CD4-positive, alpha-beta T cell treated with Interferon gamma for 1 hour (primary cell): ENCODE measurements around the gene PPP2R5A.

ENCODE experiments used
- DNase-seq: peaks from one replicate; pipeline ENCODE4 v3.0.0-alpha.2; 2020

Gene PPP2R5A

DNA sequence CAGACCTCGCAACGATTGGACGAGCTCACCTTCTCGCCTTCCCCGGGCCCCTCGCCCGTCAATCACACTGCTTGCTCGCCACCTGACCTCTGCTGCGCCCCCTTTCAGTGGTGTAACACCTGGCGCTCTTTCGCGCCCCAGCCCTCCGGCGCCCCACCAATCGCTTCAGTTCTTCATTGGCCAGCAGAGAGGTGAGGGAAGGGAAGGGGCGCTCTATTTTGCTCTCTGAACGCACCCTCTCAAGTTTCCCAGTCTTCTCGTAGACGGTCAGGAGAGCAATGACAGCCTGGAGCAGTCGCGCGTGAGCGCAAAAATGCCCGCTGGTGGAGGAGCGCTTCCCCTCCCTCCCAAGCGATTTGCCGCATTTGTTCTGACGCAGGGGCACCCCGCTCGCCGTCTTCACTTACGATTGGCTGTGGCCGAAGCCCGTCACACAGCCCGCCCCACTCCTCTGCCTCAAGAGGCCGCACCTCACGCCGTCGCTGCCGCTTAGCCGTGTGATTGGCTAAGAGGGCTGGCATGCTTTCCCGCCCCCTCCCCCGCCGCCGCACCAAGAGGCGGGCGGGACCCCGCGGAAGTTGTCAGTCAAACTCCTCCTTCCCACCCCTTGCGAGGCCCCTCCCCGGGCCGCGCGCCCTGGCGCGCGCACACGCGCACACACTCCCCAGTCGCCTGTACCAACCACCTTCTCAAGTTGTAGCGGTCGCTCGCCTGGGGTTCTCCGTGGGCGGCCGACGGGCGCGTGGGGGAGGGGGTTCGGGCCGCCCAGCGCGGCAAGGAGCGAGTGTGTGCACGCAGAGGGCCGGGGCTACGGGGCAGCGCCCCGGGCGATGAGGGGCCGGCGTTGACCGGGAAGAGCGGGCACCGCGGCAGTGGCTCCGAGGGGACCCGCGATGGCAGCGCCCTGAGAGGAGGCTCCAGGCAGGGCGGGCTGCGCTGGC, at the start of gene PPP2R5A:
Gene PPP2R5A (plus strand): TSS at position 667 of the 941 bp plus-strand sequence. CDS start 701 bp downstream, outside the sequence.
- DNase-seq, result peak; percentile 100

DNA sequence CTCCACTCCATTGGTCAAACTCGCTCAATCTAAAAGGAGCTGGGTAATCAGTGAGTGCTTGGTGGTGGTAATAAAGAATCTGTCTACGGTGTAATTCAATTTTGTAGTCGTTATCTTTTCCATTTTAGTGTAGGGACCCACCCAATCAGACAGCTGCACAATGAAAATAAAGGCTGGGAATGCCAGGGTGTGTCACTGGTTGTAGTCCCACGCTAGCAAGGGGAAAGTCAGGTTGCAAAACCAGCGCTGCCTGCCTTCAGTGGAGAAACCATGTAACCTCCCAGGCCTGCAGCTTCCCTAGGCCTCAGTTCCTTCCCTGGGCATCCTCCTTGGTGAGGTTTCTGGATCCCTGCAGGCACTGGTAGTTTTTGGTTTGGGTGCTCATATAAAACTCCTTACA, 49.4 kb upstream of the PPP2R5A start:
- no peak for DNase-seq

- DNase-seq, result no peak
Observed at GRCh38 chr1:212236664-212237220, 48.5 kb upstream of the PPP2R5A start.

GRCh38 chr1:212237651-212238050, 47.6 kb upstream of the PPP2R5A start:
- no peak for DNase-seq

GRCh38 chr1:212238552-212238951, 46.7 kb upstream of the PPP2R5A start:
- no peak for DNase-seq

GRCh38 chr1:212241501-212241900, 43.7 kb upstream of the PPP2R5A start:
- DNase-seq, result no peak

DNA sequence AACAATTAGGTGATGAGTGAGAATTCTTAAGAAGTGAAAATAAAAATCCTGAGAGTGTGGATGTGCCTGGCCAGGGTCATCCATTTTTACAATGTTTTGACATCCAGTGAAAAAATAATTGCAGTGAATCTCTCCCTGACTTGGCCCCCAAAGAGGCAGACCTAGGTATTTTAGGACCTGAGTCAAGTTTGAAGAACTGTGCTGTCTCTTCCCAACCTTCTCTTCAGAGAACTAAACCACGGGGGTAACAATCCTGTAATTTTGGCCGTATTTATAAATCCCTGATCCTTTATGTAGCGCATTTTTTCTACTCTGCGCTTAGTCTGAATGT, 43.3 kb upstream of the PPP2R5A start:
- DNase-seq, result no peak

DNA sequence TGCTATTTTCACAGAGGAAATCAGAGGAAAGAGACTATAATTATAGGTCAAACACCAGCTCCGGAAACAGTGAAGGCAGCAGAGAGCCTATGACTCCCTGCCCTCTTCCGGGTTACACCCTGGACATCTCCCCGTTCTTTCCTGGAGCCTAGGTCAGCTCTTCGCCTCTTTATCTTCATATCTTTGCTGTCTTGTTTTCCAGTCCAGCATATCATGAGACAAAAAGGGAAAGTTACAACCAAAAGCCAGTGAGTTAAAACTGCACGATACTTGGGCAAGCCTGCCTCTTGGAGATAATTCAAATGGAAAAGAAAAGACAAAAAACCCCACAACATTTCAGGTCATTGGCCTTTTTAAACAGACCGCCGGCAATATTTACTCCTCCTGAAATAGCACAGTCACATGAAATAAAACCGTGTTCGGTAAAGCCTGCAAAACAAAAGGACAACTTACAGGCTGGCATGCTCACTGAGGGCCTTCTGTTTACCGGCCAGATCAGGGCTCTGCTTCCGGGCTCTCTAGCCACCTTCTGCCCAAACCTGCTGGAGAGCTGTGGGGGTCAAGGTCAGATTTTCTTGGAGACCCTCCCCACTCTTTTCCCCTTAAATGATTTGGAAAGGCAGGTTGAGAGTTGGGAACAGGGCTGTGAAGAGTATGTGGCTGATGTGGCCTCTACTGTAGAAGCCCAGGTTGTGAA, 42.8 kb upstream of the PPP2R5A start:
- DNase-seq, result no peak

- no peak for DNase-seq
Observed at GRCh38 chr1:212242985-212243308, 42.3 kb upstream of the PPP2R5A start.

DNA sequence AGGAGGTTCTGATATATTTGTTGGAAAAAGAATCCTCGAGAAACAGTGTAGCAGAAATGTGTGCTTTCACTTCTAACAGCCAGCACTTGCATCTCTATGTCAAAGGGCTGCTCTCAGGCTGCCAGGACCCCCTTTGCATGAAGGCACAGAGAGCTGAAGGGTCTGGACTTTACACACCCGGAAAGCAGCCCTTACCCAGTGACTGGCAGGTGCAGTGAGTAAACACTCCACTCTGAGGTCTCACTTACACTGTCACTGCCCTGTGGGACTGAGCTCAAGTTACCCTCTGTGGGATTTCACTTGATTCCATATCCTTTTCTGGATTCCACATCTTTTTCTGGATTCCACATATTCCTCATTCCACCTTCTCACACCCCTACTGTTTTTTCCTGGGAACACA, 40.8 kb upstream of the PPP2R5A start:
- DNase-seq, result no peak

GRCh38 chr1:212247179-212247721, 38.0 kb upstream of the PPP2R5A start:
- DNase-seq, result no peak

- DNase-seq, result no peak
Observed at GRCh38 chr1:212247988-212248387, 37.2 kb upstream of the PPP2R5A start.

- no peak for DNase-seq
Observed at GRCh38 chr1:212254853-212255363, 30.3 kb upstream of the PPP2R5A start.

GRCh38 chr1:212255705-212256307, 29.4 kb upstream of the PPP2R5A start:
- no peak for DNase-seq

GRCh38 chr1:212256369-212256768, 28.8 kb upstream of the PPP2R5A start:
- peak; percentile 24 for DNase-seq

GRCh38 chr1:212257157-212257556, 28.1 kb upstream of the PPP2R5A start:
- DNase-seq, result no peak

DNA sequence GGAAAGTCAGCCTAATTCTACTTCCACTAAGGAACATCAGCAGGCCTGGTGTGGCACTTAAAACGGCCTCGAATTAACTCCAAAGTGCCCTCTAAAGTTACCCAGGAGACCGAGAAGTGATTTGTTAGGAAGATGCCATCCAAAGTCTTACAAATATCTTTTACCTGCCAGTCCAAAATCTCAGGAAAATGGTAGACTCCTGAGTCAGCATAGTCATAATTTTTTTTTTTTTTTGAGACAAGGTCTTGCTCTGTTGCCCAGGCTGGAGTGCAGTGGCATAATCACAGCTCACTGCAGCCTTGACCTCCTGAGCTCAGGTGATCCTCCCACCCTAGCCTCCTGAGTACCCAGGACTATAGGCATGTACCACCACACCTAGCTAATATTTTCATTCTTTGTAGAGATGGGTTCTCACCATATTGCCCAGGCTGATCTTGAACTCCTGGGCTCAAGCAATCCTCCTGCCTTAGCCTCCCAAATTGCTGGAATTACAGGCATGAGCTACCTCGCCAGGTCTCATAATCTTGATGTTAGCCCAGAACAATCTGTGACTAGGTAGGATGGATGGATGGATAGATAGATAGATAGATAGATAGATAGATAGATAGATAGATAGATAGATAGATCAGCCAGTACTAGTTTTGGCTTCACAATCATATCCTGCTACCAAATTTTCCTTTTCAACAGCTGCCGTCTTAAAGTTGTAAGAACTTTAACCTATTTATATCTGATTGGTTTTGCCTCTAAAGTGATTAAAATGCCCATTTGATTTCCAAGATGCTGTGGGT, 25.3 kb upstream of the PPP2R5A start:
- DNase-seq, result no peak

DNA sequence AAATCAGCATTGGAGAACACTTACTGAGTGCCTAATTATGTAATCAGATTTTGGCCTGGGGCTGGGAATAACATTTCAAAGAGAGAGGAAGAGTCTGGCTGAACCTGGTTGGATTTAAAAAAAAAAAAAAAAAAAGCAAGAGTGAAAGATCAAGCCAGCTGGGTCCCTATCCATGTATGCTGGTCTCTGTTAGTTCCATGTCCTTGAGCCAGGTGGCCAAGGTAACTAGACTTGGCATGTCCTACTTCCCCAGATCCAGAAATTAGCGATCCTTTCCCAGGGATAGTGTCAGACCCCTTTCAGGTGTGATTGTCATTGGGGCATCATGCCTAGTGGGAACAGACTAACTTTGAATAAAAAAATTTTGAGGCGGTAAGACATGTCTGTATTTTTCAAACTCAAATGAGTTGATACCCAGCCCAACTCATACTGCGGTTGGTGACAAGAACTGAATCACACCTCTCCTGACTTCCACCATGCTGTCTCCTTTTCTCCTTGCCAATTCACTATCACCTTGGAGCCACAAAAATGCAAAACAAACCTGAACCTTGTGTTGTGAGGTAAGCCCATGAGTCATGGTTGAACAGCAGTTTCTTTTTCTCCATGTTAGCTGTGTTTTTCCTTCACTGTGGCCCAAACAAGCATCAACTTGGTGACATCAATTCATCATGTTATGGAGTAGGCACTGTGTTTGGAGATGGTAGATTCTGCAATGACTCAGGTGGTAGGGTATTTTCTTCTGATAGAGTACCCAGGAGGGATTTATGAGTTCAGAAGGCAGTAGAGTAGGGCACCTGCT, 24.5 kb upstream of the PPP2R5A start:
- no peak for DNase-seq

DNA sequence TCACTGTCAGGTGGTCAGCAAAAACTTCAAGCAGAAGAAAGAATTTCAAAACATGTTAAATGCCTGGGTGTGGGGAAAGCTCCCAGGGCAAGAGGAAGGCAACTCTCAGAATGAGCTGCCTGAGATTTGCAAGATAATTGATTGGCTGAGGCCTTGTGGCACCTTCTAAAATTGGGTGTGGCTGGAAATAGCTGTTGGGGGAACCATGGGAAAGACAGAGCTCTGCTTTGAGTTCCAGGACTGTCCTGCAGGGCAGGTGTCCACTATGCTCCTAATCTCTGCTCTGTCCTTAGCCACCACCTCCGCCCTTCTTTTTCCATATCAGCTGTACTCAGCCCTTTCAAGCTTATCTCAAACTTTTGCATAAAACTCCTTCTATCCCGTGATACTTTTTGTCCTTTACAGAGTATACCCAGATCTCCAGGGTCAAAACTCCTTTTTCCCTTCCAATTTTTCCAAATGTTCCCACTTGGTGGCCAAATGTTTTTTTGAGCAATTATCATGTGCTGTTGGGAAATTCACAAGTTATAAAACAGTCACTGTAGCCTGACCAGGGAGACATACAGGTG, 23.8 kb upstream of the PPP2R5A start:
- DNase-seq, result no peak

GRCh38 chr1:212267017-212267416, 18.2 kb upstream of the PPP2R5A start:
- DNase-seq, result no peak

DNA sequence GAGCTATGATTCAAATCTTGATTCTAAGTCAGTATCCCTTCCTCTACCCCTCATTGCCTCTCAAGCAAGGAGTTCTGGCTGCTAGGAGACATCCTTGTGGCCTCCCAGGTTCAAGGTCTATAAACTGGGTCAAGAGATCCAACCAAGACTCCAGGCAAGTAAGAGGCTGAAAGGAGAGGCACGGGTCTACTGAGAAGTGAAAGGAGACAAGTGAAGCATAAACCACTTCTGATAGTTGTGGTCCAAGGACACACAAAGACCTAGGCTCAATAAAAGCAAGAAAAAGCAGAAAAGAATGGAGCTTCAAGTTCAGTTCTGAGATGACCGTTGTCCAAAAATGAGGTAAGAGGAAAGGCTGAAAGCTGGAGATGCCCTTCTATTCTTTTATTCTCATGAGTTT, 17.8 kb upstream of the PPP2R5A start:
- no peak for DNase-seq
